Glutamatergic neuron (in vitro differentiated cells): ENCODE measurements around the gene SIRT7. TPM values are rescaled to one million over a fixed set of nuclear protein-coding genes. Genes with fewer than 3 reads are reported as not detected.

Source experiments
- DNase-seq: peaks from one replicate; pipeline ENCODE4 v3.0.0; 2022
- H3K27ac Mint-ChIP-seq: one replicate; pipeline ENCODE4 v1.8.0; 2020; ENCODE audit warnings: mild to moderate bottlenecking, mixed read lengths, inconsistent platforms; ENCODE audit not compliant: unreplicated experiment
- H3K27me3 Mint-ChIP-seq: one replicate; pipeline ENCODE4 v1.8.0; 2020; ENCODE audit warnings: mild to moderate bottlenecking, moderate library complexity, mixed read lengths, inconsistent platforms; ENCODE audit not compliant: unreplicated experiment
- H3K36me3 Mint-ChIP-seq: one replicate; pipeline ENCODE4 v1.8.0; 2020; ENCODE audit warnings: mild to moderate bottlenecking, mixed read lengths, inconsistent platforms; ENCODE audit not compliant: unreplicated experiment
- H3K4me1 Mint-ChIP-seq: one replicate; pipeline ENCODE4 v1.8.0; 2020; ENCODE audit warnings: mild to moderate bottlenecking, low read depth, mixed read lengths, inconsistent platforms; ENCODE audit not compliant: unreplicated experiment
- H3K4me3 Mint-ChIP-seq: one replicate; pipeline ENCODE4 v1.8.0; 2020; ENCODE audit warnings: mild to moderate bottlenecking, mixed read lengths, inconsistent platforms; ENCODE audit not compliant: unreplicated experiment
- H3K9me3 Mint-ChIP-seq: one replicate; pipeline ENCODE4 v1.8.0; 2020; ENCODE audit warnings: mild to moderate bottlenecking, moderate library complexity, mixed read lengths, inconsistent platforms; ENCODE audit not compliant: unreplicated experiment
- long read RNA-seq: library from polyadenylated mRNA; unstranded; transcript quantifications from one replicate; pipeline ENCODE4 v2.0.0, GENCODE V29; 2020; ENCODE audit not compliant: unreplicated experiment
- total RNA-seq: library from RNA; stranded (reverse); fragmentation: NEBNext Ultra II Directional; extraction: Animal tissue kit (Norgen Biotek cat#: 25700); gene quantifications from one replicate; pipeline ENCODE4 v1.2.1, GENCODE V29; 2021; ENCODE audit not compliant: unreplicated experiment
- TF ChIP-seq, protein P1 (sequence below): fragments of 200-600 bp; sonication (generic); IDR thresholded peaks from one replicate; pipeline ENCODE4 v1.5.0; 2021; ENCODE audit not compliant: partially characterized antibody, unreplicated experiment

Gene SIRT7, protein sequence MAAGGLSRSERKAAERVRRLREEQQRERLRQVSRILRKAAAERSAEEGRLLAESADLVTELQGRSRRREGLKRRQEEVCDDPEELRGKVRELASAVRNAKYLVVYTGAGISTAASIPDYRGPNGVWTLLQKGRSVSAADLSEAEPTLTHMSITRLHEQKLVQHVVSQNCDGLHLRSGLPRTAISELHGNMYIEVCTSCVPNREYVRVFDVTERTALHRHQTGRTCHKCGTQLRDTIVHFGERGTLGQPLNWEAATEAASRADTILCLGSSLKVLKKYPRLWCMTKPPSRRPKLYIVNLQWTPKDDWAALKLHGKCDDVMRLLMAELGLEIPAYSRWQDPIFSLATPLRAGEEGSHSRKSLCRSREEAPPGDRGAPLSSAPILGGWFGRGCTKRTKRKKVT
- total RNA-seq: 38.7 TPM
- long read RNA-seq, transcript SIRT7-201 (10 exons, 1,743 nt): major isoform, 6 of 14 reads
- long read RNA-seq, partial matches to known transcripts: 0 of 14 reads
- long read RNA-seq, other reads (novel, unspliced or antisense): 7 of 14 reads

DNA sequence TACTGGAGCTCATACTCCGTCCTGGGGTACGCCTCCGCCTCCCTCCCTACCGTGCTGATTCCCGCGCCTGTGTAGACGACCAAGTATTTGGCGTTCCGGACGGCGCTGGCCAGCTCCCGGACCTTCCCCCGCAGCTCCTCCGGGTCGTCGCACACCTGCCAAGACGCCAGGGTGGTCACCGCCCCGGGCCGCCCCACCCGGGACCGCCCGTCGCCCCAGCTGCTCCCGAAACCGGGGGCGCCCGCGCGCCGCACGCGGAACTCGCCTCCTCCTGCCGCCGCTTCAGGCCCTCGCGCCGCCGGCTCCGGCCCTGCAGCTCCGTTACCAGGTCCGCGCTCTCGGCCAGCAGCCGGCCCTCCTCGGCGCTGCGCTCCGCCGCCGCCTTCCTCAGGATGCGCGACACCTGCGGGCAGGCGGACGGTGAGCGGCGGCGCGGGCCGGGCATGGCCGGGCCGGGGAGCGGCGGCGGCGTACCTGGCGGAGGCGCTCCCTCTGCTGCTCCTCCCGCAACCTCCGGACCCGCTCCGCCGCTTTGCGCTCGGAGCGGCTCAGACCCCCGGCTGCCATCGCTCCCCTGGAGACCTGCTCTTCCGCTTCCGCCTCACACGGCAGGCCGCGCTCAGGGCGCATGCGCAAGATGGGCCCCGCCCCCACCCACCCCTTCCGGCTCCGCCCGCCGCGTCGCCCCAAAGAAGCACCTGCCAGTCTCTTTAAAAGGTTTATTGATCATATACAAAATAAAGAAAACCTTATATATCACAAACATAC is at the start of gene SIRT7:
SIRT7 (minus strand) TSS at position 612 of the 768 bp plus-strand sequence; CDS start at position 567, 45 bp downstream.
- DNase-seq: peak; percentile 84
- TF ChIP-seq, protein P1, sequence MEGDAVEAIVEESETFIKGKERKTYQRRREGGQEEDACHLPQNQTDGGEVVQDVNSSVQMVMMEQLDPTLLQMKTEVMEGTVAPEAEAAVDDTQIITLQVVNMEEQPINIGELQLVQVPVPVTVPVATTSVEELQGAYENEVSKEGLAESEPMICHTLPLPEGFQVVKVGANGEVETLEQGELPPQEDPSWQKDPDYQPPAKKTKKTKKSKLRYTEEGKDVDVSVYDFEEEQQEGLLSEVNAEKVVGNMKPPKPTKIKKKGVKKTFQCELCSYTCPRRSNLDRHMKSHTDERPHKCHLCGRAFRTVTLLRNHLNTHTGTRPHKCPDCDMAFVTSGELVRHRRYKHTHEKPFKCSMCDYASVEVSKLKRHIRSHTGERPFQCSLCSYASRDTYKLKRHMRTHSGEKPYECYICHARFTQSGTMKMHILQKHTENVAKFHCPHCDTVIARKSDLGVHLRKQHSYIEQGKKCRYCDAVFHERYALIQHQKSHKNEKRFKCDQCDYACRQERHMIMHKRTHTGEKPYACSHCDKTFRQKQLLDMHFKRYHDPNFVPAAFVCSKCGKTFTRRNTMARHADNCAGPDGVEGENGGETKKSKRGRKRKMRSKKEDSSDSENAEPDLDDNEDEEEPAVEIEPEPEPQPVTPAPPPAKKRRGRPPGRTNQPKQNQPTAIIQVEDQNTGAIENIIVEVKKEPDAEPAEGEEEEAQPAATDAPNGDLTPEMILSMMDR: no peak
- Mint-ChIP-seq H3K9me3 (peaks cover 5% of the 10 kb centered on the region), H3K27me3 (peaks cover 4% of the 10 kb centered on the region), H3K36me3 (peaks cover 5% of the 10 kb centered on the region), H3K4me1 (peaks cover 17% of the 10 kb centered on the region), H3K27ac (peak within 1 kb of the TSS; percentile 48), H3K4me3 (peak within 1 kb of the TSS; percentile 87)

DNA sequence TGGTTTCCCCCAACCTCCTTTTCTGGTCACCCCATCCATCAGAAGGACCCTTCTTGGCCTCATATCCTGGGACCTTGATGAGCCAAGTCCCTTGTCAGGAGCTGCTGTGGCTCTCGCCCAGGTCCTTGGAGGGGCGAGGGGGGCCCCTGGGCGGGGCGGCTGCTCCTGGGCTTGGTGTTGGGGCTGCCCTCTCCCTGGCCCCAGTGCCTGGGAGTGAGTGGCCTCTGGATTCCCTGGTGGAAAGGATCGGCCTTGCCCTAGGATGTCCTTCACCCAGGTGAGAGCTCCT is 49.2 kb upstream of the SIRT7 start:
- peaks cover 22% of the 10 kb centered on the region for H3K9me3 Mint-ChIP-seq
- no peaks in the 10 kb centered on the region for H3K36me3 Mint-ChIP-seq
- H3K27ac Mint-ChIP-seq: no peak overlapping the region
- TF ChIP-seq, protein P1: peak; percentile 6
- H3K4me1 Mint-ChIP-seq: peaks cover 11% of the 10 kb centered on the region
- peaks cover 16% of the 10 kb centered on the region for H3K27me3 Mint-ChIP-seq
- DNase-seq: no peak
- H3K4me3 Mint-ChIP-seq: no peak overlapping the region

DNA sequence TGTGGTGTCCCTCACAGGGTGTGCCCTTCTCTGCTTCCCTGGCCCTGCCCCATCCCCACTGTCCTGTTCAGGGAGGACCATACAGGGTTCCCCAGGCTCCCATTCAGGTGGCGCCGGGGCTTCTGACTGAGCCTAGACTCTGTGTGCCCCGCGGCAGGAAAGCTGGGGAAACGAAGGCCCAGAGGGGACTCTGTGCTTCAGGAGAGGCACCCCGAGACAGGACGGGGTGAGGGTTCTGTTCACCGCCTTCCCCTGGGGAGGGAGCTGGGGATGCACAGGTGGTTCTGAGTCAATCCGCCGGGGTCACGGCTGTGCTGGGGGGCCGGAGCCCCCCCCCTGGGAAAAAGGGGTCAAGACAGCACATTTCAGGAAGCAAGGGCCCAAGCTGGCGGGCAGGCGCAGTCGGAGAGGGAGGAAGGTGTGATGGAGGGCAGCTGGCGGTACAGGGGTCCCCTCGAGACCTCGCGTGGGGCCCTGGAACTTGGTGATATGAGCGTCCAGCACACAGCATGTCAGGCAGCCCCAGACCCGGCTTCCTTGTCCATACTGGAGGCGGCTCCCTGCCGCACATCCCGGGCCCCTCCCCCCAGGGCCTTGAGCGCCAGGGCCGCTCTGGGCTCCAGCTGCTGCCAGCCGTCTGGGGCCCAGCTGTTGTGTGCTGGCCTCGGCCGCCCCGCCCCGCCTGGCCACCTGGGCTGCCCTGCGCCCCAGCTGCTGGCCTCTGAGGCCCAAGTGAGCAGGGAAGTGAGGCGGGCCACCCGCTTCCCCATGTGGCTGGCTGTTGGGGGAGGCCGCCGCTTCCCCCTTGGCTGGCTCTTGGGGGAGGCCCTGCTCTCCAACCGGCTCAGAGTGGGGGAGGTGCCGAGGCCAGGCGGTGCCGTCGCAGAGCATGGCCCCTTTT is 48.6 kb upstream of the SIRT7 start:
- no peak overlapping the region for H3K4me3 Mint-ChIP-seq
- peak overlapping the region; percentile 80 for H3K27ac Mint-ChIP-seq
- peaks cover 22% of the 10 kb centered on the region for H3K9me3 Mint-ChIP-seq
- no peaks in the 10 kb centered on the region for H3K36me3 Mint-ChIP-seq
- TF ChIP-seq, protein P1: no peak
- DNase-seq: peak; percentile 94
- H3K4me1 Mint-ChIP-seq: peaks cover 11% of the 10 kb centered on the region
- H3K27me3 Mint-ChIP-seq: peaks cover 16% of the 10 kb centered on the region

DNA sequence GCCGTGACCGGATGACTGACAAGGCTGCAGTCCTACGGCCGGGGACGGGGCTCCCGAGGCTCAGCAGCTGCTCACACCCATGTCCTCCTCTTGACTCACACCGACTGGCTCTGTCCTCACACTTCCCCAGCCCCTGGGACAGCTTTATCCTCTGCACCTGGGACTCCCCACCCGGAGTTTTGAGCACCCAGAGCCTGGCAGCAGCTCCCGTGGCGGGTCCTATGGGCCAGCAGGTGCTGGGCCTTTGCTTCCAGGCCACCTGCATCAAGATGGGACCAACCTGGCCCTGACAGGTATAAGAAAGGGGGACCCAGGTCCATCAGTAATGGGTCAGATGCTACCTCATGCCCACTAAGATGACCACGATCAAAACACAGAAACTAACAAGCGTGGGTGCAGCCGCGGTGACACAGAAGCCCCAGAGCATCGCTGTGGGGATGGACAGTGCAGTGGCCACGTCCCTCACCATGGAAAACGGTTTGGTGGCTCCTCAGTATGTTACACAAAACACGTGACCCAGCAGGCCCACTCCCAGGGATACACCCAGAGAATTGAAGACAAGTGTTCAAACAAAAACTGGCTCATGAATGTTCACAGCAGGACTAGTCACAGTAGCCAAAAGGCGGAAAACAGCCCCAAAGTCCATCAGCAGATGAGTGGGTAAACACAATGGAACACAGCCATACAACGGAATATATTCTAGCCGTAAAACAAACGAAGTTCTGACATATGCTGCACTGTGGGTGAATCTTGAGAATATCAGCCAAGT is 46.3 kb upstream of the SIRT7 start:
- no peaks in the 10 kb centered on the region for H3K36me3 Mint-ChIP-seq
- DNase-seq: no peak
- H3K27me3 Mint-ChIP-seq: peaks cover 16% of the 10 kb centered on the region
- TF ChIP-seq, protein P1: no peak
- H3K9me3 Mint-ChIP-seq: peaks cover 22% of the 10 kb centered on the region
- H3K4me3 Mint-ChIP-seq: peak overlapping the region; percentile 65
- H3K4me1 Mint-ChIP-seq: peaks cover 11% of the 10 kb centered on the region
- H3K27ac Mint-ChIP-seq: peak overlapping the region; percentile 71
